ENCODE results near the gene CKS1B.

DNA sequence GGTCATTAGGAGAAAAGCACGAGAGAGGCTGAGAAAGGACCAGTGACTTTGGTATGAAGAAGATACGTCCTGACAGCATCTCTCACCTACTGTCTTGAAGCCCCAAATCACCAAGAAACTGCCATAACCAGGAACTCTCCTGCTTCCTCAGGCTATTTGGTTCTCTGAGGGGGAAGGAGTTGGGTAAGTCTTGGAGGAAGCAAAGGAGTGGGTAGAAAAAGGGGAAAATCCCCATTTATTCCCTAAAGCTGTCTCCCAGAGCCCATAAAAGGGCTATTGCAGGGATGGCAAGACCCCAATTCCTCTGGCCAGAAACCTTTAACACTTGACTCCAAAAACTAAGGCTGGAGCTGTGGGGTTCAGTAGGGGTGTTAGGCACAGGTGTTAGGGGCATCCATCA lies 16.4 kb upstream of the CKS1B start:
- TF ChIP-seq, protein P1, sequence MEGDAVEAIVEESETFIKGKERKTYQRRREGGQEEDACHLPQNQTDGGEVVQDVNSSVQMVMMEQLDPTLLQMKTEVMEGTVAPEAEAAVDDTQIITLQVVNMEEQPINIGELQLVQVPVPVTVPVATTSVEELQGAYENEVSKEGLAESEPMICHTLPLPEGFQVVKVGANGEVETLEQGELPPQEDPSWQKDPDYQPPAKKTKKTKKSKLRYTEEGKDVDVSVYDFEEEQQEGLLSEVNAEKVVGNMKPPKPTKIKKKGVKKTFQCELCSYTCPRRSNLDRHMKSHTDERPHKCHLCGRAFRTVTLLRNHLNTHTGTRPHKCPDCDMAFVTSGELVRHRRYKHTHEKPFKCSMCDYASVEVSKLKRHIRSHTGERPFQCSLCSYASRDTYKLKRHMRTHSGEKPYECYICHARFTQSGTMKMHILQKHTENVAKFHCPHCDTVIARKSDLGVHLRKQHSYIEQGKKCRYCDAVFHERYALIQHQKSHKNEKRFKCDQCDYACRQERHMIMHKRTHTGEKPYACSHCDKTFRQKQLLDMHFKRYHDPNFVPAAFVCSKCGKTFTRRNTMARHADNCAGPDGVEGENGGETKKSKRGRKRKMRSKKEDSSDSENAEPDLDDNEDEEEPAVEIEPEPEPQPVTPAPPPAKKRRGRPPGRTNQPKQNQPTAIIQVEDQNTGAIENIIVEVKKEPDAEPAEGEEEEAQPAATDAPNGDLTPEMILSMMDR (conservative IDR thresholded peaks at IDR 0.05 in 1 of 2, IDR thresholded peaks at IDR 0.05 in 1 of 2; ENCODE audit: extremely low read depth in 1 of 2, insufficient read depth in 1 of 2, low read depth in 1 of 2, low read length in 2 of 2), result no peak
- TF ChIP-seq EZH2 (IDR thresholded peaks at IDR 0.05; ENCODE audit: borderline replicate concordance, low read length), result no peak

Data from mammary epithelial cell (primary cell).